DMS 273 treated with DMSO at 0.1 percent for 48 hours (cell line): ENCODE measurements around the gene ENG.
"Not testable (repeated sequence)": the region's sequence is repeated elsewhere in the genome, so short reads cannot be mapped to it uniquely, and the experiment has no call there.

Experiments used
- DNase-seq: peaks from one replicate; lab custom pipeline; 2025; lab: John Stamatoyannopoulos, UW

ENG gene

GRCh38 chr9:127793093-127793708, 61.3 kb downstream of the ENG start:
- peak; percentile 62 for DNase-seq

GRCh38 chr9:127792417-127793031, 61.9 kb downstream of the ENG start:
- no peak for DNase-seq

- DNase-seq, result no peak
Measured at GRCh38 chr9:127791085-127791484, 63.4 kb downstream of the ENG start.

- DNase-seq, result no peak
Measured at GRCh38 chr9:127790094-127790855, 64.2 kb downstream of the ENG start.

- no peak for DNase-seq
Measured at GRCh38 chr9:127789179-127789578, 65.3 kb downstream of the ENG start.

- no peak for DNase-seq
Measured at GRCh38 chr9:127788337-127789011, 66.0 kb downstream of the ENG start.

- no peak for DNase-seq
Measured at GRCh38 chr9:127786773-127787104, 67.7 kb downstream of the ENG start.

GRCh38 chr9:127785933-127786772, 68.3 kb downstream of the ENG start, which contains the start of gene CDK9:
TSS of gene CDK9 (plus strand) at chr9:127786034. CDS start at chr9:127786149, 115 bp downstream.
- DNase-seq, result peak; percentile 40

- peak; percentile 49 for DNase-seq
Measured at GRCh38 chr9:127785023-127785932, 69.2 kb downstream of the ENG start.

- DNase-seq, result no peak
Measured at GRCh38 chr9:127783111-127784008, 71.1 kb downstream of the ENG start.

- DNase-seq, result no peak
Measured at GRCh38 chr9:127781806-127782205, 72.7 kb downstream of the ENG start.

- DNase-seq, result not testable (repeated sequence)
Measured at GRCh38 chr9:127780909-127781308, 73.5 kb downstream of the ENG start.

GRCh38 chr9:127780126-127780885, 74.2 kb downstream of the ENG start:
- no peak for DNase-seq

- DNase-seq, result no peak
Measured at GRCh38 chr9:127779136-127779981, 75.1 kb downstream of the ENG start.

- no peak for DNase-seq
Measured at GRCh38 chr9:127778280-127779135, 76.0 kb downstream of the ENG start, which contains the start of gene SH2D3C. TSS of gene SH2D3C (minus strand) at chr9:127778666. CDS start at chr9:127778627, 39 bp downstream.

- DNase-seq, result no peak
Measured at GRCh38 chr9:127777368-127777980, 77.0 kb downstream of the ENG start.
